GM18867 (cell line): ENCODE data around the gene EPHB2.

ENCODE experiments used
- ATAC-seq: cut with Tn5 transposase; IDR thresholded peaks from one replicate; pipeline ENCODE4 v1.9.1; 2021; ENCODE audit warnings: mild to moderate bottlenecking, moderate library complexity; ENCODE audit not compliant: unreplicated experiment

The EPHB2 gene

GRCh38 chr1:22876359-22877111, 165.9 kb downstream of the EPHB2 start:
- ATAC-seq = no peak

- ATAC-seq = no peak
Observed at GRCh38 chr1:22877112-22877915, 166.7 kb downstream of the EPHB2 start.

- no peak for ATAC-seq
Observed at GRCh38 chr1:22877980-22878379, 167.3 kb downstream of the EPHB2 start.

GRCh38 chr1:22878626-22879025, 168.0 kb downstream of the EPHB2 start:
- ATAC-seq = no peak

- ATAC-seq = no peak
Observed at GRCh38 chr1:22879445-22879844, 168.8 kb downstream of the EPHB2 start.

- ATAC-seq = no peak
Observed at GRCh38 chr1:22880174-22880601, 169.5 kb downstream of the EPHB2 start.

- ATAC-seq = no peak
Observed at GRCh38 chr1:22883406-22883805, 172.8 kb downstream of the EPHB2 start.

- ATAC-seq = no peak
Observed at GRCh38 chr1:22884806-22885530, 174.3 kb downstream of the EPHB2 start.

- ATAC-seq = no peak
Observed at GRCh38 chr1:22886211-22886610, 175.6 kb downstream of the EPHB2 start.

- ATAC-seq = no peak
Observed at GRCh38 chr1:22887491-22887890, 176.9 kb downstream of the EPHB2 start.

- no peak for ATAC-seq
Observed at GRCh38 chr1:22888320-22889075, 177.9 kb downstream of the EPHB2 start.

GRCh38 chr1:22889213-22889827, 178.7 kb downstream of the EPHB2 start:
- no peak for ATAC-seq

GRCh38 chr1:22892789-22893188, 182.2 kb downstream of the EPHB2 start:
- no peak for ATAC-seq

GRCh38 chr1:22893292-22893691, 182.7 kb downstream of the EPHB2 start:
- no peak for ATAC-seq

GRCh38 chr1:22895357-22895756, 184.7 kb downstream of the EPHB2 start:
- ATAC-seq = no peak

- ATAC-seq = no peak
Observed at GRCh38 chr1:22896184-22896583, 185.5 kb downstream of the EPHB2 start.

GRCh38 chr1:22900451-22900850, 189.8 kb downstream of the EPHB2 start:
- ATAC-seq = no peak

- ATAC-seq = no peak
Observed at GRCh38 chr1:22903113-22903512, 192.5 kb downstream of the EPHB2 start.

- ATAC-seq = no peak
Observed at GRCh38 chr1:22906968-22907367, 196.3 kb downstream of the EPHB2 start.

- ATAC-seq = no peak
Observed at GRCh38 chr1:22907528-22907927, 196.9 kb downstream of the EPHB2 start.
